Suprapubic skin (tissue), 4 donors: ENCODE measurements around the gene BIRC6. TPM values are rescaled to one million over a fixed set of nuclear protein-coding genes. Genes with fewer than 3 reads are reported as not detected.

Experiments used
- DNase-seq, 2 donors: peaks; one replicate each; pipeline ENCODE4 v3.0.0-alpha.2; 2019; ENCODE audit warnings: low spot score in 2 of 2
- H3K27ac ChIP-seq: fragments of 200-600 bp; sonication (generic); one replicate; pipeline ENCODE4 v1.5.1; 2019
- H3K27me3 ChIP-seq: fragments of 200-600 bp; sonication (generic); one replicate; pipeline ENCODE4 v1.5.1; 2019
- H3K36me3 ChIP-seq: fragments of 200-600 bp; sonication (generic); one replicate; pipeline ENCODE4 v1.5.1; 2019
- H3K4me1 ChIP-seq: fragments of 200-600 bp; sonication (generic); one replicate; pipeline ENCODE4 v1.5.1; 2019
- H3K4me3 ChIP-seq: fragments of 200-600 bp; sonication (generic); one replicate; pipeline ENCODE4 v1.5.1; 2019; ENCODE audit warnings: mild to moderate bottlenecking
- H3K9me3 ChIP-seq: fragments of 200-600 bp; sonication (generic); one replicate; pipeline ENCODE4 v1.5.1; 2019
- EP300 ChIP-seq: sonication (generic); formaldehyde crosslinking; IDR thresholded peaks from one replicate; pipeline ENCODE4 v1.6.1; 2017; ENCODE audit warnings: antibody characterized with exemption
- POLR2A ChIP-seq, 2 donors: fragments of 450-650 bp; IDR thresholded peaks; one replicate each; pipeline ENCODE4 v1.6.1; 2017; ENCODE audit warnings: antibody characterized with exemption in 2 of 2, mild to moderate bottlenecking in 2 of 2, moderate library complexity in 2 of 2
- POLR2AphosphoS5 ChIP-seq, 3 donors: sonication (generic); formaldehyde crosslinking; IDR thresholded peaks; one replicate each; pipeline ENCODE4 v1.6.1; 2017; ENCODE audit warnings: antibody characterized with exemption in 3 of 3
- WGBS: methylation state at CpG from one replicate; pipeline ENCODE4 v1.1.5; 2018; 5-methylcytosine and 5-hydroxymethylcytosine counted together
- total RNA-seq, 4 donors: library from RNA; depleted of rRNA; stranded (reverse); fragments of >200 nt; gene quantifications; one replicate each; pipeline ENCODE4 v1.1.0, GENCODE V29; 2016
- TF ChIP-seq, protein P1 (sequence below), 2 donors: fragments of 200-600 bp in 1 of 2; fragments of 450-650 bp in 1 of 2; sonication (generic) in 1 of 2; IDR thresholded peaks; one replicate each; pipeline ENCODE4 v1.5.1; 2016 to 2019; ENCODE audit warnings: antibody characterized with exemption in 2 of 2, mild to moderate bottlenecking in 1 of 2, moderate library complexity in 1 of 2

The BIRC6 gene
- total RNA-seq, 4 donors from 2014 or later, result 101 to 319 (median 109) TPM

GRCh38 chr2:32422133-32422532, 65.3 kb downstream of the BIRC6 start:
- H3K27me3 ChIP-seq, result no peaks in the 10 kb centered on the region
- H3K9me3 ChIP-seq, result no peaks in the 10 kb centered on the region
- DNase-seq, result no peak
- H3K36me3 ChIP-seq, result peaks cover 6% of the 10 kb centered on the region
- no peak overlapping the region for H3K27ac ChIP-seq
- H3K4me3 ChIP-seq, result no peak overlapping the region
- TF ChIP-seq POLR2A (IDR thresholded peaks at IDR 0.05) (no peak), POLR2AphosphoS5 (IDR thresholded peaks at IDR 0.05) (no peak), EP300 (no peak)
- TF ChIP-seq, protein P1, sequence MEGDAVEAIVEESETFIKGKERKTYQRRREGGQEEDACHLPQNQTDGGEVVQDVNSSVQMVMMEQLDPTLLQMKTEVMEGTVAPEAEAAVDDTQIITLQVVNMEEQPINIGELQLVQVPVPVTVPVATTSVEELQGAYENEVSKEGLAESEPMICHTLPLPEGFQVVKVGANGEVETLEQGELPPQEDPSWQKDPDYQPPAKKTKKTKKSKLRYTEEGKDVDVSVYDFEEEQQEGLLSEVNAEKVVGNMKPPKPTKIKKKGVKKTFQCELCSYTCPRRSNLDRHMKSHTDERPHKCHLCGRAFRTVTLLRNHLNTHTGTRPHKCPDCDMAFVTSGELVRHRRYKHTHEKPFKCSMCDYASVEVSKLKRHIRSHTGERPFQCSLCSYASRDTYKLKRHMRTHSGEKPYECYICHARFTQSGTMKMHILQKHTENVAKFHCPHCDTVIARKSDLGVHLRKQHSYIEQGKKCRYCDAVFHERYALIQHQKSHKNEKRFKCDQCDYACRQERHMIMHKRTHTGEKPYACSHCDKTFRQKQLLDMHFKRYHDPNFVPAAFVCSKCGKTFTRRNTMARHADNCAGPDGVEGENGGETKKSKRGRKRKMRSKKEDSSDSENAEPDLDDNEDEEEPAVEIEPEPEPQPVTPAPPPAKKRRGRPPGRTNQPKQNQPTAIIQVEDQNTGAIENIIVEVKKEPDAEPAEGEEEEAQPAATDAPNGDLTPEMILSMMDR (IDR thresholded peaks at IDR 0.05), result no peak
- WGBS, result 98% methylated on average over 1 of the region's 1 CpG
- H3K4me1 ChIP-seq, result no peaks in the 10 kb centered on the region

- H3K9me3 ChIP-seq, result no peaks in the 10 kb centered on the region
- no peaks in the 10 kb centered on the region for H3K27me3 ChIP-seq
- no peaks in the 10 kb centered on the region for H3K4me1 ChIP-seq
- TF ChIP-seq EP300 (no peak), POLR2AphosphoS5 (IDR thresholded peaks at IDR 0.05) (no peak), POLR2A (IDR thresholded peaks at IDR 0.05) (no peak)
- TF ChIP-seq, protein P1 (IDR thresholded peaks at IDR 0.05), result no peak
- H3K27ac ChIP-seq, result no peak overlapping the region
- peaks cover 2% of the 10 kb centered on the region for H3K36me3 ChIP-seq
- no peak for DNase-seq
- H3K4me3 ChIP-seq, result no peak overlapping the region
These were observed 66.7 kb downstream of the BIRC6 start for GRCh38 chr2:32423536-32423935.

DNA sequence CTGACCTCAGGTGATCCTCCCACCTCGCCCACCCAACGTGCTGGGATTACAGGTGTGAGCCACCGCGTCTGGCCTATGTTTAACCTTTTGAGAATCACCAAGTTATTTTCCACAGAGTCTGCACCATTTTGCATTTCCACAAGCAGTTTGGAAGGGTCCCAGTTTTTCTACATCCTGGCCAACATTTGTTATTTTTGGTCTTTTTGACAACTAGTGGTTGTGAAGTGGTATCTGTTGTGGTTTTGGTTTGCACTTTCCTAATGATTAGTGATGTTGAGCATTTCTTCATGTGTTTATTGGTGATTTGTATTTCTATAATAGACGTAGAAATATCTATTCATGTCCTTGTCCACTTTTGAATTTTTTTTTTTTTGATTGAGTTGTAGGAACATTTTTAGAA, 67.9 kb downstream of the BIRC6 start:
- H3K9me3 ChIP-seq, result no peaks in the 10 kb centered on the region
- TF ChIP-seq, protein P1 (IDR thresholded peaks at IDR 0.05), result no peak
- TF ChIP-seq POLR2A (IDR thresholded peaks at IDR 0.05) (no peak), POLR2AphosphoS5 (IDR thresholded peaks at IDR 0.05) (no peak), EP300 (no peak)
- no peaks in the 10 kb centered on the region for H3K4me1 ChIP-seq
- no peak overlapping the region for H3K27ac ChIP-seq
- H3K27me3 ChIP-seq, result no peaks in the 10 kb centered on the region
- no peak overlapping the region for H3K4me3 ChIP-seq
- DNase-seq, result no peak
- WGBS, result 95% methylated on average over 5 of the region's 5 CpGs
- peaks cover 2% of the 10 kb centered on the region for H3K36me3 ChIP-seq

GRCh38 chr2:32425719-32426141, 68.9 kb downstream of the BIRC6 start:
- H3K4me1 ChIP-seq, result no peaks in the 10 kb centered on the region
- no peak for TF ChIP-seq EP300
- TF ChIP-seq POLR2A (IDR thresholded peaks at IDR 0.05), result no peak
- TF ChIP-seq, protein P1 (IDR thresholded peaks at IDR 0.05), result no peak
- TF ChIP-seq POLR2AphosphoS5 (IDR thresholded peaks at IDR 0.05), result no peak
- H3K4me3 ChIP-seq, result no peak overlapping the region
- 56% methylated on average over 1 of the region's 2 CpGs for WGBS
- H3K27ac ChIP-seq, result no peak overlapping the region
- peaks cover 2% of the 10 kb centered on the region for H3K36me3 ChIP-seq
- no peaks in the 10 kb centered on the region for H3K9me3 ChIP-seq
- no peak for DNase-seq
- H3K27me3 ChIP-seq, result no peaks in the 10 kb centered on the region

- WGBS, result 75% methylated on average over 6 of the region's 6 CpGs
- no peaks in the 10 kb centered on the region for H3K27me3 ChIP-seq
- TF ChIP-seq POLR2A (IDR thresholded peaks at IDR 0.05) (no peak), POLR2AphosphoS5 (IDR thresholded peaks at IDR 0.05) (no peak), EP300 (no peak)
- TF ChIP-seq, protein P1 (IDR thresholded peaks at IDR 0.05), result no peak
- no peak for DNase-seq
- H3K4me1 ChIP-seq, result no peaks in the 10 kb centered on the region
- no peak overlapping the region for H3K27ac ChIP-seq
- peaks cover 16% of the 10 kb centered on the region for H3K36me3 ChIP-seq
- no peak overlapping the region for H3K4me3 ChIP-seq
- H3K9me3 ChIP-seq, result no peaks in the 10 kb centered on the region
These were observed 71.1 kb downstream of the BIRC6 start for GRCh38 chr2:32427672-32428610.
